AG04449 (cell line): Measurements from ENCODE around the gene ENKD1.

Experiments
- CTCF ChIA-PET: fragments of 350-600 bp; formaldehyde crosslinking; extraction: SDS; loops from one replicate; lab custom pipeline; 2021; ENCODE audit warnings: antibody characterized with exemption; lab: Yijun Ruan, JAX
- POLR2A ChIA-PET: fragments of 400-600, 350-600 bp; formaldehyde crosslinking; extraction: SDS; loops from one replicate; lab custom pipeline; 2020; ENCODE audit warnings: antibody characterized with exemption, inconsistent platforms; lab: Yijun Ruan, JAX
- DNase-seq: peaks from one replicate; pipeline ENCODE4 v3.0.0-alpha.2; 2010; ENCODE audit warnings: low read depth, low spot score
- H3K4me3 ChIP-seq: 2 replicates; pipeline ENCODE4 v1.5.1; 2011; ENCODE audit warnings: low read depth, mild to moderate bottlenecking, control low read depth, low read length
- TF ChIP-seq, protein P1 (sequence below): IDR thresholded peaks from one replicate; pipeline ENCODE4 v1.5.1; 2011; ENCODE audit warnings: mild to moderate bottlenecking, moderate library complexity, low read length, control low read depth, inconsistent platforms; ENCODE audit not compliant: insufficient read depth; ENCODE audit errors: missing control alignments

The ENKD1 gene

DNA sequence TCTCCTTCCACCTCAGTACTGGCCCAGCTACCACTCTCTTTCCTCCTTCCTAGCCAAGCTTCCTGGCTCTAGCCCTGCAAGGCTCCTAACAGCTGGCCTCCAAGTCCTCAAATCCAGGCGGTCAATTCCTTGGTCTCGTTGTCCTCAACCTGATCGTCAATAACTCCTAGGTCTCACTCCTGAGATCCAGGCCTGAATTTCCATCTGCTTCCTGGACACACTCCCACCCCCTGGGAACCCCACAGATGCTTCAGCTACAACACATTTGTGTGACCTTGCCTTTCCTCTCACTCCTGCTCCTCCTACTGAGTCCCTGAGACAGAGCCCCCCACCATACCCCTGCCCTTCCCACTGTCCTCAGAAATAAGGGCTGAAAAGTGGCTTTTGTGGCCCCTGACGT lies 2.3 kb downstream of the ENKD1 start:
- H3K4me3 ChIP-seq, result no peak overlapping the region
- ChIA-PET POLR2A (no interaction called here), CTCF (interaction anchor here (1.2 to 19.0 kb wide), 8 partner anchors 8 to 141 kb away, joined by 3 to 605 read pairs (median 14); partner anchors contain the start of genes CARMIL2, CTCF and RIPOR1)
- TF ChIP-seq, protein P1, sequence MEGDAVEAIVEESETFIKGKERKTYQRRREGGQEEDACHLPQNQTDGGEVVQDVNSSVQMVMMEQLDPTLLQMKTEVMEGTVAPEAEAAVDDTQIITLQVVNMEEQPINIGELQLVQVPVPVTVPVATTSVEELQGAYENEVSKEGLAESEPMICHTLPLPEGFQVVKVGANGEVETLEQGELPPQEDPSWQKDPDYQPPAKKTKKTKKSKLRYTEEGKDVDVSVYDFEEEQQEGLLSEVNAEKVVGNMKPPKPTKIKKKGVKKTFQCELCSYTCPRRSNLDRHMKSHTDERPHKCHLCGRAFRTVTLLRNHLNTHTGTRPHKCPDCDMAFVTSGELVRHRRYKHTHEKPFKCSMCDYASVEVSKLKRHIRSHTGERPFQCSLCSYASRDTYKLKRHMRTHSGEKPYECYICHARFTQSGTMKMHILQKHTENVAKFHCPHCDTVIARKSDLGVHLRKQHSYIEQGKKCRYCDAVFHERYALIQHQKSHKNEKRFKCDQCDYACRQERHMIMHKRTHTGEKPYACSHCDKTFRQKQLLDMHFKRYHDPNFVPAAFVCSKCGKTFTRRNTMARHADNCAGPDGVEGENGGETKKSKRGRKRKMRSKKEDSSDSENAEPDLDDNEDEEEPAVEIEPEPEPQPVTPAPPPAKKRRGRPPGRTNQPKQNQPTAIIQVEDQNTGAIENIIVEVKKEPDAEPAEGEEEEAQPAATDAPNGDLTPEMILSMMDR, result no peak
- no peak for DNase-seq

DNA sequence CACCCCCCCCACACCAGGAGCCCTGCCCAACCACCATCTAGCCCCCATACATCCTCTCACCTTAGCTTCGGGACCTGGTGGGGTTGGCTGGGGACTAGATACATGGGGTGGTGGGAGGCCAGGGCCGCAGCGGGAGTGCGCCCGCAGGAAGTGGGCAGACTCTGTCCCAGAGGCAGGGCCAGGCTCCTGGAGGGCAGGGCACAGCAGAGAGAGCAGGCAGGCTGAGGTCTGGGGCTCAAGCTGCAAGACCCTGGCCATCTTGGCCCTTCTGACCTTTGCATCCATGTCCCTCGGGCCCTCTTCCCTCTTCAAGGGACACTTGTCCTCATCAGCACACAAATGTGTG lies 2.7 kb downstream of the ENKD1 start:
- POLR2A ChIA-PET, result no interaction called here
- CTCF ChIA-PET, result interaction anchor here (1.2 to 19.0 kb wide), 8 partner anchors 9 to 140 kb away, joined by 3 to 605 read pairs (median 14); partner anchors contain the start of genes CARMIL2, CTCF and RIPOR1
- no peak overlapping the region for H3K4me3 ChIP-seq
- DNase-seq, result no peak
- TF ChIP-seq, protein P1, result no peak

DNA sequence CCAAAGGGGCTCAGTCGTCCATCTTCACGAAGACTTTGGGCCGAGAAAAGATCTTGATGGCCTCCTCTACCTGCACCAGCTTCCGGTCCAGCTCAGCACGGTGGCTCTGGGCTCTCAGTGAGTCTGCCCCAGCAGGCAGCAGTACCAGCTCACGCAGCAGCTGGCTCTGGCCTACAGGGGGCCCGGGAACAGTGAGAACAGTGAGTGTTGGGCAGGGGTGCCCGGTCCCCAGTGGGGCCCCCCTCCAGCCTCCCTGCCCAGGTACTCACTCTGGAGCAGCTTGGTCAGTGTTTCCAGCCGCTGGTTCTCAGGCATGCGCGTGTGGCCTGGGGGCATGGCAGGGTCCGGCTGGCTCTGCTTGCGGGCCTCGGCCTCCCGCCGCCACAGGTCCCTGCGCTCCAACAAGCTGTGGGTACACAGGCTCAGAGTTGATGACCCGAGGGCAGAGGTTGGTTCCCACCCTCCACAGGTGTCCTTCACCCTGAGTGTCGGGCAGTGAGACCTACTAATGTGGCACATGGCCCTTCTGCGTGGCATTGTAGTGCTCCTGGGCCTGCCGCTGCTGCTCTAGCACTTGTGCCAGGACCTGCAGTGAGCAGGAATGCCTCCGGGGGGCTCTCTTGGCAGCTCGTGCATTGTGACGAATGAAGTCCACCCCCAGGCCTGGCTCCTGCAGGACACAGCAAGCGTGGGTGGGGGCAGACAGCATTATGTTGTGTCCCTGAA lies 3.2 kb downstream of the ENKD1 start:
- CTCF ChIA-PET, result interaction anchor here (0.9 to 19.0 kb wide), 11 partner anchors 9 to 265 kb away, joined by 3 to 605 read pairs (median 7); partner anchors contain the start of genes CTCF and RIPOR1
- no peak overlapping the region for H3K4me3 ChIP-seq
- TF ChIP-seq, protein P1, result peak; percentile 31
- DNase-seq, result no peak
- POLR2A ChIA-PET, result no interaction called here

DNA sequence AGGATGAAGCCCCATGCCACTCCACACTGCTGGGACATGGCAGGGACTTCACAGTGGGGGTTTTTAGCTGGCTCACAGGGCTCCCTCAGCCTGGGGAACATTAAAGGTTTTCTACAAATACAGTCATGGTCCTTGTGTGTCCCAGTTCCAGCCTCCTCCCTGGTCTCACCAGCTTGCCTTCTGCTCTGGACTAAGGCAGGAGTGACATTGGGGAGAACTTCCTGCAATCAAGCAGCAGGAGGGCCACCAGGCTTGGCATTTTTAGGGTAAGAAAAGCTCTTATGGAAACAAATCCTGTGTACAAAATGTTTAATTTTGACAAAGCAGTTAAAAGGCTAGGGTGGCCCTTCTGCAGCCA lies 3.9 kb downstream of the ENKD1 start:
- CTCF ChIA-PET, result interaction anchor here (0.9 to 19.0 kb wide), 8 partner anchors 10 to 266 kb away, joined by 3 to 605 read pairs (median 11); partner anchors contain the start of genes CTCF and RIPOR1
- H3K4me3 ChIP-seq, result no peak overlapping the region
- POLR2A ChIA-PET, result no interaction called here
- DNase-seq, result no peak
- TF ChIP-seq, protein P1, result no peak

DNA sequence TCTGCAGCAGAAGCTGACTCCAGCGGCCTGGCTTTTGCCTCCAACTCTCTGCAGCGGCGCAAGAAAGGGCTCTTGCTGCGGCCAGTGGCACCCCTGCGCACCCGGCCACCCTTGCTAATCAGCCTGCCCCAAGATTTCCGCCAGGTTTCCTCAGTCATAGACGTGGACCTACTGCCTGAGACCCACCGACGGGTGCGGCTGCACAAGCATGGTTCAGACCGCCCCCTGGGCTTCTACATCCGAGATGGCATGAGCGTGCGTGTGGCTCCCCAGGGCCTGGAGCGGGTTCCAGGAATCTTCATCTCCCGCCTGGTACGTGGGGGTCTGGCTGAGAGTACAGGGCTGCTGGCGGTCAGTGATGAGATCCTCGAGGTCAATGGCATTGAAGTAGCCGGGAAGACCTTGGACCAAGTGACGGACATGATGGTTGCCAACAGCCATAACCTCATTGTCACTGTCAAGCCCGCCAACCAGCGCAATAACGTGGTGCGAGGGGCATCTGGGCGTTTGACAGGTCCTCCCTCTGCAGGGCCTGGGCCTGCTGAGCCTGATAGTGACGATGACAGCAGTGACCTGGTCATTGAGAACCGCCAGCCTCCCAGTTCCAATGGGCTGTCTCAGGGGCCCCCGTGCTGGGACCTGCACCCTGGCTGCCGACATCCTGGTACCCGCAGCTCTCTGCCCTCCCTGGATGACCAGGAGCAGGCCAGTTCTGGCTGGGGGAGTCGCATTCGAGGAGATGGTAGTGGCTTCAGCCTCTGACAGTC lies 4.5 kb downstream of the ENKD1 start:
- H3K4me3 ChIP-seq, result no peak overlapping the region
- POLR2A ChIA-PET, result no interaction called here
- TF ChIP-seq, protein P1, result no peak
- CTCF ChIA-PET, result interaction anchor here (1.2 to 19.0 kb wide), 6 partner anchors 10 to 267 kb away, joined by 3 to 605 read pairs (median 16); partner anchors contain the start of genes CTCF and RIPOR1
- no peak for DNase-seq
